Measurements from ENCODE around the gene TNNT3. TPM values are rescaled to one million over a fixed set of nuclear protein-coding genes. Genes with fewer than 3 reads are reported as not detected.

Gene TNNT3
- total RNA-seq, 1 donor from 2014 or later = 0.70 TPM

- intact Hi-C loops (cut with micrococcal nuclease) = no loop called here
- no peaks in the 10 kb centered on the region for H3K9me3 Mint-ChIP-seq
- H3K4me1 Mint-ChIP-seq (ENCODE audit: low read depth) = no peaks in the 10 kb centered on the region
- no peak for DNase-seq (ENCODE audit: low spot score)
- no peak overlapping the region for H3K27ac Mint-ChIP-seq
- H3K4me3 Mint-ChIP-seq = no peak overlapping the region
- H3K36me3 Mint-ChIP-seq (ENCODE audit: low read depth) = no peaks in the 10 kb centered on the region
- no peaks in the 10 kb centered on the region for H3K27me3 Mint-ChIP-seq (ENCODE audit: insufficient read depth)
Observed at GRCh38 chr11:1982873-1983600, 63.5 kb downstream of the TNNT3 start.

GRCh38 chr11:1983601-1983961 is 64.1 kb downstream of the TNNT3 start:
- H3K36me3 Mint-ChIP-seq (ENCODE audit: low read depth) = no peaks in the 10 kb centered on the region
- no peaks in the 10 kb centered on the region for H3K9me3 Mint-ChIP-seq
- no peak overlapping the region for H3K4me3 Mint-ChIP-seq
- intact Hi-C loops (cut with micrococcal nuclease) = no loop called here
- DNase-seq (ENCODE audit: low spot score) = no peak
- no peaks in the 10 kb centered on the region for H3K4me1 Mint-ChIP-seq (ENCODE audit: low read depth)
- H3K27ac Mint-ChIP-seq = no peak overlapping the region
- H3K27me3 Mint-ChIP-seq (ENCODE audit: insufficient read depth) = no peaks in the 10 kb centered on the region

DNA sequence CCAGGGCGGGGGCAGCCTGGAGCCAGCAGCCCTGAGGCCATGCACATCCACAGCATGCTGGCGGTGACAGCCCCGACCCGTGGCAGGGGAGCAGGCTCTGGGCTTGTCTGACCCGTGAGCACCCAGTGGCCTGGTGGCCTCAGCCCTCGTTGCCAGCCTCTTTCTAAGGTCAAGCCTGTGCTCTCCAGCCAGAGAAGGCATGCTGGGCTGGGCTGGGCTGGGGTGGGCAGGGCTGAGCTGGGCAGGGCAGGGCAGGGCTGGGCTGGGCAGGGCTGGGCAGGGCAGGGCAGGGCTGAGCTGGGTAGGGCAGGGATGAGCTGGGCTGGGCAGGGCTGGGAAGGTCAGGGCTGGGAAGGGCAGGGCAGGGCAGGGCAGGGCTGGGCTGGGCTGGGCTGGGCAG is 67.5 kb downstream of the TNNT3 start:
- no peaks in the 10 kb centered on the region for H3K27me3 Mint-ChIP-seq (ENCODE audit: insufficient read depth)
- H3K9me3 Mint-ChIP-seq = no peaks in the 10 kb centered on the region
- no peaks in the 10 kb centered on the region for H3K4me1 Mint-ChIP-seq (ENCODE audit: low read depth)
- H3K4me3 Mint-ChIP-seq = no peak overlapping the region
- intact Hi-C loops (cut with micrococcal nuclease) = no loop called here
- no peak for DNase-seq (ENCODE audit: low spot score)
- H3K36me3 Mint-ChIP-seq (ENCODE audit: low read depth) = no peaks in the 10 kb centered on the region
- H3K27ac Mint-ChIP-seq = no peak overlapping the region

DNA sequence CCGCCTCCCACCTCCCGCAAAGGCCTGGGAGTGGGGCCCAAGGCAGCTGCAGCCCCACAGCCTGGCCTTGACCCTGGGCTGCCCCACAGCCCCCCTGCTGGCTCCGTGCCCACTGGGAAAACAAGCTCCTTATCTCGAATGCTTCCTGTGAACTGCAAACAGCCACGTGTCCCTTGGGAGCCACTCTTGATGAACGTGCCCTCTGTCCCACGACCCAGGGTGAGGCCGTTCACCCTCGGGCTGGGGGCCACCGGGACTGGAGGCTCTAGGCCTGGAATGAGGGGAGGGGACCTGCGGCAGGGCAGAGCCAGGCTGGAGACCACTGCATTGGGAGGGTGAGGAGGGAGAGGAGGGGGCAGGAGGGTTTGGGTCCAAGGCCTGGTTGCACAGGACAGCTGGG is 68.7 kb downstream of the TNNT3 start:
- Mint-ChIP-seq H3K27ac (no peak overlapping the region), H3K36me3 (ENCODE audit: low read depth) (no peaks in the 10 kb centered on the region), H3K9me3 (no peaks in the 10 kb centered on the region), H3K4me1 (ENCODE audit: low read depth) (no peaks in the 10 kb centered on the region), H3K27me3 (ENCODE audit: insufficient read depth) (no peaks in the 10 kb centered on the region), H3K4me3 (no peak overlapping the region)
- no peak for DNase-seq (ENCODE audit: low spot score)
- intact Hi-C loops (cut with micrococcal nuclease) = no loop called here

Other genes starting within 250 kb of the TNNT3 start
- gene KRTAP5-6, start 222.5 kb upstream of the TNNT3 start, total RNA-seq = not detected in 2 replicates
- gene IFITM10, start 169.1 kb upstream of the TNNT3 start, total RNA-seq = 0.32 and 0.52 TPM in 2 replicates
- gene CTSD, start 155.8 kb upstream of the TNNT3 start, total RNA-seq = 84.2 and 92.1 TPM in 2 replicates
- gene SYT8, start 84.7 kb upstream of the TNNT3 start, total RNA-seq = not detected in 2 replicates
- gene TNNI2, start 80.7 kb upstream of the TNNT3 start, total RNA-seq = not detected in 2 replicates
- gene LSP1, start 66.6 kb upstream of the TNNT3 start, total RNA-seq = 257 and 262 TPM in 2 replicates
- gene PRR33, start 27.8 kb upstream of the TNNT3 start, total RNA-seq = 0.05 TPM in 1 of 2 replicates, not detected in the other
- gene MRPL23, start 27.6 kb downstream of the TNNT3 start, total RNA-seq = 58.5 and 69.3 TPM in 2 replicates
- not detected in 2 replicates for gene H19, start 78.1 kb downstream of the TNNT3 start, total RNA-seq
- gene IGF2, start 219.7 kb downstream of the TNNT3 start, total RNA-seq = 1.2 and 1.5 TPM in 2 replicates
- gene INS, start 241.5 kb downstream of the TNNT3 start, total RNA-seq = not detected in 2 replicates